HG02884 (cell line): ENCODE results near the gene INTS6.
"Not testable (repeated sequence)": the region's sequence is repeated elsewhere in the genome, so short reads cannot be mapped to it uniquely, and the experiment has no call there.

Experiments
- ATAC-seq: cut with Tn5 transposase; IDR thresholded peaks from one replicate; pipeline ENCODE4 v1.9.1; 2021; ENCODE audit warnings: mild to moderate bottlenecking, moderate library complexity; ENCODE audit not compliant: unreplicated experiment

The INTS6 gene

GRCh38 chr13:51419001-51419636, 33.7 kb downstream of the INTS6 start:
- ATAC-seq, result no peak

DNA sequence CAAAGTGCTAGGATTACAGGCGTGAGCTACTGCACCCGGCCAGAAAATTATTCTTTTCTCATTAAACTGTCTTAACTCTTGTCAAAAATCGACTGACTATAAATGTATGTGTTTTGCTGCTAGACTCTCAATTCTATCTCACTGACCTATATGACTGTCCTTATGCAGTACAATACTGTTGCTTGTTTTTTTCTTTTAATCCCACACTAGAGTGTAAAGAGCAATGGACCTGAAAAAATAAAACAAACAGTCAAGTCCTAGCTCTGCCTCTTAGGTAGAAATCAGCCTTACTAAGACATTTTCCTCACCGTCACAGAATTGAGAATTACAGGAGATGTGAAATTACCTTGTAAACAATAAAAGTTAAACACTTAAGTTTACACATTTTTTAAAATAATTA, 35.1 kb downstream of the INTS6 start:
- no peak for ATAC-seq

GRCh38 chr13:51416107-51416506, 36.7 kb downstream of the INTS6 start:
- ATAC-seq, result no peak

DNA sequence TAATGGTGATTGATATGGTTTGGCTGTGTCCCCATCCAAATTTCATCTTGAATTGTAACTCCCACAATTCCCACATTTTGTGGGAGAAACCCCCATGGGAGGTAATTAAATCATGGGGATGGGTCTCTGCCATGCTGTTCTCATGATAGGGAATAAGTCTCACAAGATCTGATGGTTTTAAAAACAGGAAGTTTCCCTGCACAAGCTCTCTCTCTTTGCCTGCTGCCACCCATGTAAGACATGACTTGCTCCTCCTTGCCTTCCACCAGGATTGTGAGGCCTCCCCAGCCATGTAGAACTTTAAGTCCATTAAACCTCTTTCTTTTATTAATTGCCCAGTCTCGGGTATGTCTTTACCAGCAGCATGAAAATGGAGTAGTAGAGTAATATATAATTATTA, 37.5 kb downstream of the INTS6 start:
- not testable (repeated sequence) for ATAC-seq

DNA sequence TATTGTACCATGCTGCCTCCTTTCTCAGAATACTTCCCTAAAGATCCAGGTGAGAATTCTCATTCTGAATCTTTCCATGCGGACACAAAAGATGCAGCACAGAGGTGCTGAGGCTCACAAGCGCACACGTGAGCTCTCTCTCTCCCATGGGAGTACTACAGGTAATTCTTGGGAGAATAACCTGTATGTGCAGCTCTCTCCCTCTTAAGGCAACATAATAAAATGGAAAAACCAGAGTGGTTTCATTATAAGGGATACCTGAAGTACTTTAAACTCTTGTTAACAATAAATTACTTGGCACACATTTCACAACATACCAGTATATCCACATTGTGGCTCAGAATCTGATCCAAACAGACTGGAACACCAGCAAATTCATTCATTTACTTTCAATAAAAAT, 40.4 kb downstream of the INTS6 start:
- ATAC-seq, result no peak

GRCh38 chr13:51405176-51405575, 47.7 kb downstream of the INTS6 start:
- ATAC-seq, result no peak

DNA sequence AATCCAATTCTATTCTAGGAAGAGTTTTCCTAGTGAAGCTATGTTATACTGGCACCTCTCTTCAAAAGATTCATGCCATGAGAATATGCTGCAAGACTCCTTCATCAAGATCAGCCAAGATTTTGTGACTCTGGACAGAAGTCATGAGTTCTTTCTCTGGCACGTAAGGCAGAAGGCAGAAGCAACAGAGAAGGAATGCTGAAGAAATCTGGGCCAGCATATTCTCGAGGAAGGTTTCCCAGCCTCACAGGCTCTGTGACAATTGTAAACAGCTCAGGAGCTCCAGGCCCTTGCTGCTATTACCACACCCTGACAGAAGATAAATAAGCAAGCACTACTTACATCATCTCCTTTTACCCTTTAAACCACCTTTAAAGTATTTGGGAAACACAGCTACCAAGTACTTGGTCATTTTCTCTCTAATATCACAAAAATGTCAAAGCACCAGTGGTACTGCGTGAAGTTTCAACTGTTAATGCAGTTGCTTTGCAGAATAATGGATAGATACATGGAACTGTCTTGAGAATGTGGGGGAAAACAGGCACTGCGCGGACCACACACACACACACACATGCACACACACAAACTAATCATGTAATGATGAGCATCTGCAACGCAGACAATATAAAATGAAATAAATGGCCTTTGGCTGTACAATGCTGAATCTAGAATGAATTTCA, 55.4 kb downstream of the INTS6 start:
- ATAC-seq, result no peak

DNA sequence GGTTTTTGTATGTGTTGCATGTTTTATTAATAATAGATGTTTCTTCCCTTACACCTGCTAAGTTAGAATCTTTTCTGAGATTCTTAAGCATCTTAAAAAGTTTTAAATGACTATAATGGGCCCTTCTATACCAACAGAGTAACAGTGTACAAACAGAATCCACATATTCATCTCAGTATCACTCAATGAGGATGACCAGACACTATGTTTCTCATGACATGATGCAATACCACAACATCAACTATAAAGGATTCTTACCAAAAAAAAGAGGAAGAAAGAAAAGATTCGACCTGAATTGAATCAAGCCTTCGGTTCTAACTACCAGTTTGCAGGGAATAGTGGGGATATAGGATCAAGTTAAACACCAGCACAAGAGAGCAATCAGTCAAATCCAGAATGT, 56.5 kb downstream of the INTS6 start:
- ATAC-seq, result peak; percentile 97

DNA sequence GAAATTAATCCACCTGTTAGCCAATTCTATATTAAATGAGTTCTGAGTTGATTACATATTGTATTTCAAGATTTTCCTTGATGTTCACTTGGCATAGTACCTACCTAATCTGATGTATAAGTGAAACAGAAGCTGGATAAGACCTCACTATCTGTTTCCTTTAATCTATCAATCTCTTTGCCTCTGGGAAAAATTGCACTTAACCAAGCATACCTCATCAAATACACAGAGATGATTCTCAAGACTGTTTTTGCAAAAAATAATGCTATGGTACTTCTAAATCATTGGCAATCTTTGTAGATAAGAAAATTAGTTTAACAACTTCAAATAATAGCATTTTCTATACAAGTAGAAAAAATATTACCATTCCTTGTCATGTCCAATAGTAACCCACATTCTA, 58.1 kb downstream of the INTS6 start:
- no peak for ATAC-seq

DNA sequence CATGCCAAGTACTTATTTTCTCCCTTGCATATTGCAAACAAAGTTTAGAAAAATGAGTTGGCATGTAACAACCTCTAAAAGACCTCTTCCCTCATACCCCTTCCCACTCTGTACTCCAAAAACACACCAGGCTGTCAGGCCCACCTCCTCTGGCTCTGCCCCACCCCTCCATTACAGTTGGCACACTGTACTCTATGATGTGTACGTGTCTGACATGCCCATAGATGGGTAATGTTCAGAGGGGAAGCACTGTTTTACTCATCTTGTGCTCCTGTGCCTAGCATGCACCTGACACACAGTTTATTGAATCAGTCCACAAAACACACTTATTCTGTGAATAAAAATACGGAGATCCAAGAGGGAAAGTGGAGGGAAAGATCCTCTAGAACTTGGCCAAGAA, 67.7 kb downstream of the INTS6 start:
- ATAC-seq, result no peak

GRCh38 chr13:51380269-51380668, 72.6 kb downstream of the INTS6 start:
- ATAC-seq, result no peak

DNA sequence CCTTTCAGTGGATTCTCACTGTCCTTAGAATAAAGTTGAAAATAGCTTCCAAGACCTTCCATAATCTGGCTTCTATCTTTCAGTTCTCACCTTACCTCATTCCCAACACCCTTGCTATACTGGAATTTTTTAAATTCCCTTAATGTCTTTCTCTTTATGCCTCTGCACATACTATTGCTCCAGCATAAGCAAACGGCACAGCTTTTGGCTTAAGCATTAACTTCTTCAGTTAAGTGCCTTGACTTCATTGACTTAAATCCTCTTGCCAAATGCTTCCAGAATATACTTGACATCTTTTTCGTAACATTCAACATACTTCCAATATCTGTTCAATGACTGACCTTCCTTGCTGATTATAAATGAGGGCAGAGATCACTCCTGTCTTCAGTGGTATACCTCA, 79.4 kb downstream of the INTS6 start:
- no peak for ATAC-seq

DNA sequence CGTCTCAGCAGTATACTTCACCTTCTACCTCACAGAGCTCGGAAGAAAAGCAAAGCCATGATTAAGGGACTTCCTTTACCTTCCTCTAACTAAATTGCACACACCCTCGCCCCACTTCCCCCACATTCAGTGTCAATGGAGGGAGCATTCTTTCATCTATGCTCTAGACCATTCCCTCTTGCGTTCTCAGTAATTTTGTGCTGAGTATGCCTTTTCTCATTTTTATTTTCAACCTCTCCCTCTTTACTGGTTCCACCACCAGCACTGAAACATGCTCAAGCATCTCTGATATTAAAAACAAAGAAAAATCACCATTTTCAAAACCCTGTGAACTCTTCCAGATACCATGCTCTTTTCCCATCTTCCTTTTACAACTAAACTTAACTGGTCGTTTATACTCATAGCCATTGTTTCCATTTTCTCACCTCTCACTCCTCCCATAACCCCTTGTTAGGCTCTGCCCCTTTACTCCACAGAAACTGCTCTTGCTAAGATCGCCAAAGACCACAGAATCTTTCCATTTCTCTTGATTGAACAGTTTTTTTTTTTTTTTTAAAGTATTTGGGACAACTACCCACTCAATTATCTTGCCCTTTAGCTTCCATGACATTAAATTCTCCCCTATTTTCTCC, 81.0 kb downstream of the INTS6 start:
- ATAC-seq, result no peak

DNA sequence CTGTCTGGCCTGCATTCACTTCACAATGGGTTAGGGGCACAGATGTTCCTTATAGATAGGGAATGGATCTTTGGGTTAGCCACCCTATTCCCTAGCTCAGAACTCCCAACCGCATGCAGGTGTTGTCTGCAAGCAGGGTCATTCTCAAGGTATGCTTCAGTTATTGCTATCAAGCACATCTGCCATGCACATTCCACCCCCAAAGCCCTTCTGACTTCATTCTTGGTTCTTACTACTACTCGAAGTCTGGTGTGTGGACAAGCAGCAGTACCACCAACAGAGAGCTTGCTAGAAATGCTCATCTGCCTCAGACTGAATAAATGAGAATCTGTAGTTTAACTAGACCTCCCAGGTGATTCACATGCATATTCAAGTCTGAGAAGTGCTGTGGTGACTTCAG, 82.0 kb downstream of the INTS6 start:
- ATAC-seq, result no peak

DNA sequence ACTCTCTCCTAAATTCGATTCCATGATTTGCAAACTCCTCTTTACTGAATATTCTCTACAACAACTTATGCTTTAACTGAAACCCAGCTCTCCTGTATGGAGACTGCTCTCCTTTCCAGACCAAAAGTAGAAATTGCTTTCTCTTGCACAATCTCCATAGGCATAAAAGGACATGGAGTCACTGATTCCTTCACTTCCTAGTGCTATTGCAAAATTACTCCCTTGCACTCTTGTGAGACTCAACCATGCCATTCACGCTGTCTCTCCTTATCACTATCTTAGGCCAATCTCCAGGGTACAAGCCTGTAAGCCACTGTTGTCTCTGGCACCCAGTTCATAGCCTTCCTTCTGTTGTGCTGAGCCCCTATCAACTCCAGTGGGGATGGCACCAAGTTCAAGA, 82.7 kb downstream of the INTS6 start:
- no peak for ATAC-seq

DNA sequence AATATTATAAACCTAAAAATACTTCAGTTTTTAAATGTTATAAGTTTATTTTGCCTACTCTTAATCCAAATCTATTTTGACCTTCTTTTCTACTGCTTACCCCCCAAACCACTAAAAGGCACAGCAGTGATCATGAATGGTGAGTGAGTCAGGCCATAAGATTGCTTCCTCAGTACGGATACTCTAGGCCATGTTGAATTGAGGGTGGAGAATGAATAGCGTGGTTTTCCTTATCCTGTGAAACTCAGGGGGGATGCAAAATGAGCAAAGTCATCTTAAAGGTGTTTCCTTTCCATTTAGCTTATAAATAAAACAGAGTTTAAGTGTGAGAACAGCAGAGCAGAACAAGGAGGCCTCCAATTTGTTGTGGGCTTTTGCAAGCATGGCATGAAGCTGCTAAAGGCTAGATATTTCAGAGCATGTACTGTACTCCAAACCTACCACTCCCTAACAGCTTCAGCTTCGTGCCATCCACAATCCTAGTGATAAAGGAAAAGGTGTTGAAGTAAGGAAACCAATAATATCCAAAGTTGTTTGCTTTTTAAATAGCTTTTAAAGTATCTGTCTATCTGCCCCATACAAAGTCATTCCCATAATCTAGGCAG, 88.3 kb downstream of the INTS6 start:
- no peak for ATAC-seq

- ATAC-seq, result no peak
Measured at GRCh38 chr13:51363625-51364024, 89.2 kb downstream of the INTS6 start.

DNA sequence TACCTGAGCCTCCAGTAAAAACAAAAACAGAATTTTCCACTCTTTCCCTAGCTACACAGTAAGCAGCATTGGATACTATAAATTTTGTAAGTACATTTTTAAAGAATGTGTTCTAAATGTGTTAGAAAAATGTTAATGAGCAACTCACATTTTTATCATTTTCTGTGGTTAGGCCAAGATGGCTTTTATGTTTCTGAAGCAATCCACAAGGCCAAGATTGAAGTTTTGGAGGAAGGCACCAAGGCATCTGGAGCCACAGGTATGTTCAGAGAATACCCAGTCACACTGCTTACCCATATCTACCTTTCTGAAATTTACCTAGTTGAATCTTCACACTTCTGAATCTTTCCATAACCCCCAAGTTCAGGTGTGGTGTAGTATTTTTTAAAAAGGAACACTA, 91.7 kb downstream of the INTS6 start:
- no peak for ATAC-seq

GRCh38 chr13:51360489-51360888, 92.3 kb downstream of the INTS6 start:
- no peak for ATAC-seq

- ATAC-seq, result no peak
Measured at GRCh38 chr13:51359352-51359751, 93.5 kb downstream of the INTS6 start.

GRCh38 chr13:51357928-51358595, 94.8 kb downstream of the INTS6 start:
- no peak for ATAC-seq
